Panc1 (cell line): Measurements from ENCODE around the gene ANAPC16.

Experiments used
- CTCF ChIP-seq: fragments of 450-650 bp; IDR thresholded peaks from 2 replicates; pipeline ENCODE4 v1.5.1; 2017; ENCODE audit warnings: mild to moderate bottlenecking
- POLR2AphosphoS5 ChIP-seq: IDR thresholded peaks from 2 replicates; pipeline ENCODE4 v1.6.1; 2012; ENCODE audit warnings: mild to moderate bottlenecking, low read depth, low read length, moderate library complexity
- REST ChIP-seq, 2 experiments: IDR thresholded peaks; 2 replicates each; pipeline ENCODE4 v1.6.1; 2011 to 2012; ENCODE audit warnings: low read depth in 2 of 2, control low read depth in 1 of 2, low read length in 1 of 2, mild to moderate bottlenecking in 1 of 2, moderate library complexity in 1 of 2; ENCODE audit not compliant: insufficient read depth in 1 of 2
- SIN3A ChIP-seq: IDR thresholded peaks from 2 replicates; pipeline ENCODE4 v1.6.1; 2012; ENCODE audit warnings: low read depth, mild to moderate bottlenecking, low read length, moderate library complexity, borderline replicate concordance; ENCODE audit not compliant: insufficient read depth
- TCF7L2 ChIP-seq: IDR thresholded peaks from 2 replicates; pipeline ENCODE4 v1.6.1; 2011; ENCODE audit warnings: mild to moderate bottlenecking, low read depth, low read length, inconsistent platforms

GRCh38 chr10:72276421-72277339, 60.9 kb downstream of the ANAPC16 start:
- TF ChIP-seq CTCF (no peak), POLR2AphosphoS5 (peak; percentile 90), SIN3A (peak; percentile 96; the same call in 1 of the 2 replicates), REST (IDR thresholded peaks at IDR 0.05; ENCODE audit: insufficient read depth in 1 of 2, low read depth in 2 of 2, low read length in 1 of 2) (no peak), TCF7L2 (no peak)
